K562 (cell line): ENCODE data around the gene CRHR1. TPM values are rescaled to one million over a fixed set of nuclear protein-coding genes. Genes with fewer than 3 reads are reported as not detected.

ENCODE experiments used
- AFF4 ChIP-seq: sonication (generic); formaldehyde crosslinking; IDR thresholded peaks from 2 replicates; pipeline ENCODE4 v1.8.0; 2023; ENCODE audit warnings: mild to moderate bottlenecking, missing genetic modification reagents
- CHAMP1 ChIP-seq: fragments of 450-650 bp; IDR thresholded peaks from 2 replicates; pipeline ENCODE4 v1.6.1; 2016; ENCODE audit warnings: mild to moderate bottlenecking
- SMAD1 ChIP-seq: fragments of 150-350 bp; IDR thresholded peaks from 2 replicates; pipeline ENCODE4 v1.6.1; 2014; ENCODE audit warnings: low read length, low read depth; ENCODE audit not compliant: partially characterized antibody
- ZC3H4 ChIP-seq: sonication (generic); formaldehyde crosslinking; IDR thresholded peaks from 2 replicates; pipeline ENCODE4 v1.9.0; 2021; ENCODE audit warnings: missing genetic modification reagents, borderline replicate concordance
- ZNF253 ChIP-seq: fragments of 250-450 bp; sonication (Bioruptor Pico); conservative IDR thresholded peaks from 2 replicates; pipeline ENCODE4 v1.6.1; 2021; ENCODE audit warnings: mild to moderate bottlenecking
- ZNF639 ChIP-seq, 2 experiments: fragments of 200-800 bp in 1 of 2; sonication (Bioruptor generic) in 1 of 2; sonication (generic) in 1 of 2; formaldehyde crosslinking in 1 of 2; IDR thresholded peaks in 1 of 2; conservative IDR thresholded peaks in 1 of 2; 2 replicates each; pipeline versions ENCODE4 v1.5.0 to v1.6.1; 2016 to 2020; ENCODE audit warnings: missing compliant biosample characterization in 1 of 2, missing genetic modification characterization in 1 of 2, missing genetic modification reagents in 1 of 2
- ZNF655 ChIP-seq: fragments of 250-450 bp; sonication (Bioruptor Pico); IDR thresholded peaks from 2 replicates; pipeline ENCODE4 v1.5.0; 2021
- ZNF75A ChIP-seq: fragments of 450-650 bp; formaldehyde crosslinking; IDR thresholded peaks from 2 replicates; pipeline ENCODE4 v1.4.0; 2020; ENCODE audit warnings: mild to moderate bottlenecking
- polyA plus RNA-seq, 8 experiments: library from polyadenylated mRNA; depleted of rRNA in 4 of 8; stranded (reverse) in 5 of 8; unstranded in 3 of 8; fragments of >200 nt; fragmentation: Nextera tagmentation in 2 of 8; fragmentation: Illumina TruSeq in 1 of 8; extraction: Ambion mirVana in 2 of 8; extraction: Trizol in 1 of 8; gene quantifications; 2 replicates each; pipeline versions ENCODE4 v1.2.1 to v1.2.3, GENCODE V29; 2011 to 2014; ENCODE audit warnings: inconsistent platforms in 1 of 8, missing spikeins in 1 of 8
- total RNA-seq, 7 experiments: library from RNA; depleted of rRNA in 6 of 7; stranded (reverse); fragments of >200 nt in 6 of 7; fragmentation: Illumina TruSeq in 2 of 7; extraction: Trizol in 2 of 7; gene quantifications; 2 replicates each; pipeline versions ENCODE4 v1.2.1 to v1.2.3, GENCODE V29; 2011 to 2021; ENCODE audit warnings: low replicate concordance in 1 of 7
- TF ChIP-seq, protein P1 (sequence below), 3 experiments: fragments of 200-800 bp in 1 of 3; sonication (Bioruptor generic) in 1 of 3; sonication (generic) in 1 of 3; formaldehyde crosslinking in 1 of 3; IDR thresholded peaks; 2 replicates each; pipeline versions ENCODE4 v1.6.1 to v1.8.0; 2016 to 2022; ENCODE audit warnings: mild to moderate bottlenecking in 2 of 3, missing compliant biosample characterization in 2 of 3, missing genetic modification characterization in 2 of 3, missing genetic modification reagents in 1 of 3

Gene CRHR1
- total and polyA plus RNA-seq, 9 of the 15 experiments (the other 6 are each of a cell fraction or from before 2014, with no cell fraction given) = 0.05 TPM; not detected in 8

DNA sequence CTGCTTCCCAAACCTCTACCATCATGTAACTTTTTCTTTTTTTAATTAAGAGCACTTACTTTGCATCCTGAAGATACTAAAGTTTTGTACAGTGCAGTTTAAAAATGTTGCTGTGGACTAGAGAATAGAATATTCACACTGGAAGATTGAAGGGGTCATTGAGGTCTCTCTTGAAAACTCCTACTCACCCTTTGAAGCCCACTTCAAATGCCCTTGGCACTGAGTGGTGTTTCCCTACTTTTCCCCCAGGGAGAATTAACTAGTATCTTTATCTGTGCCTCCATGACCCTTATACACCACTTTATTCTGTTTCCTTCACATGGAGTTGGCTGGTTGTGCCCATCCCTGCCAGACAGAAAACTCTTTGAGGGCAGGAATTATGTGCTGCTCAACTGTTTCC lies 19.6 kb upstream of the CRHR1 start (continued):
- TF ChIP-seq ZNF639 (CRISPR knock-in tag; conservative IDR thresholded peaks at IDR 0.05 in 1 of 2, IDR thresholded peaks at IDR 0.05 in 1 of 2) (no peak), ZNF253 (CRISPR knock-in tag) (no peak), SMAD1 (no peak), CHAMP1 (no peak), ZNF655 (CRISPR knock-in tag) (no peak), AFF4 (CRISPR knock-in tag) (no peak), ZNF75A (CRISPR knock-in tag) (no peak), ZC3H4 (no peak)
- TF ChIP-seq, protein P1, sequence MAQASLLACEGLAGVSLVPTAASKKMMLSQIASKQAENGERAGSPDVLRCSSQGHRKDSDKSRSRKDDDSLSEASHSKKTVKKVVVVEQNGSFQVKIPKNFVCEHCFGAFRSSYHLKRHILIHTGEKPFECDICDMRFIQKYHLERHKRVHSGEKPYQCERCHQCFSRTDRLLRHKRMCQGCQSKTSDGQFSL (CRISPR knock-in tag; IDR thresholded peaks at IDR 0.05) = no peak
- TF ChIP-seq, protein P1 (tag; IDR thresholded peaks at IDR 0.05) = no peak
